Measurements from ENCODE around the gene LRRFIP1.
A peak's percentile ranks its signal among the peaks of the same experiment; 100 is the strongest.

The LRRFIP1 gene

GRCh38 chr2:237691029-237691907, 63.9 kb downstream of the LRRFIP1 start:
- DNase-seq = no peak

GRCh38 chr2:237691908-237692600, 64.7 kb downstream of the LRRFIP1 start:
- peak; percentile 94 for DNase-seq

- no peak for DNase-seq
These were observed 65.4 kb downstream of the LRRFIP1 start for GRCh38 chr2:237692601-237693290.

- DNase-seq = no peak
These were observed 66.1 kb downstream of the LRRFIP1 start for GRCh38 chr2:237693291-237693994.

GRCh38 chr2:237694415-237695194, 67.2 kb downstream of the LRRFIP1 start:
- no peak for DNase-seq

GRCh38 chr2:237695201-237695780, 67.9 kb downstream of the LRRFIP1 start:
- DNase-seq = no peak

- DNase-seq = no peak
These were observed 69.1 kb downstream of the LRRFIP1 start for GRCh38 chr2:237696461-237696860.

GRCh38 chr2:237697586-237698357, 70.4 kb downstream of the LRRFIP1 start:
- peak; percentile 62 for DNase-seq

GRCh38 chr2:237698358-237698694, 70.9 kb downstream of the LRRFIP1 start:
- DNase-seq = no peak

- DNase-seq = no peak
These were observed 72.6 kb downstream of the LRRFIP1 start for GRCh38 chr2:237699870-237700511.

- peak; percentile 89 for DNase-seq
These were observed 73.2 kb downstream of the LRRFIP1 start for GRCh38 chr2:237700512-237701032.

GRCh38 chr2:237701033-237701858, 73.9 kb downstream of the LRRFIP1 start:
- DNase-seq = no peak

- DNase-seq = no peak
These were observed 74.5 kb downstream of the LRRFIP1 start for GRCh38 chr2:237701859-237702390.

- peak; percentile 53 for DNase-seq
These were observed 75.3 kb downstream of the LRRFIP1 start for GRCh38 chr2:237702441-237703391.

GRCh38 chr2:237704501-237705434, 77.4 kb downstream of the LRRFIP1 start:
- DNase-seq = no peak

- DNase-seq = no peak
These were observed 78.9 kb downstream of the LRRFIP1 start for GRCh38 chr2:237706257-237706656.

GRCh38 chr2:237708065-237708398, 80.6 kb downstream of the LRRFIP1 start:
- no peak for DNase-seq
